AG08396 (cell line): ENCODE measurements around the gene EGR2.

Experiments used
- DNase-seq: peaks from one replicate; pipeline ENCODE4 v3.0.0; 2012; ENCODE audit warnings: low spot score, mixed read lengths

Gene EGR2

DNA sequence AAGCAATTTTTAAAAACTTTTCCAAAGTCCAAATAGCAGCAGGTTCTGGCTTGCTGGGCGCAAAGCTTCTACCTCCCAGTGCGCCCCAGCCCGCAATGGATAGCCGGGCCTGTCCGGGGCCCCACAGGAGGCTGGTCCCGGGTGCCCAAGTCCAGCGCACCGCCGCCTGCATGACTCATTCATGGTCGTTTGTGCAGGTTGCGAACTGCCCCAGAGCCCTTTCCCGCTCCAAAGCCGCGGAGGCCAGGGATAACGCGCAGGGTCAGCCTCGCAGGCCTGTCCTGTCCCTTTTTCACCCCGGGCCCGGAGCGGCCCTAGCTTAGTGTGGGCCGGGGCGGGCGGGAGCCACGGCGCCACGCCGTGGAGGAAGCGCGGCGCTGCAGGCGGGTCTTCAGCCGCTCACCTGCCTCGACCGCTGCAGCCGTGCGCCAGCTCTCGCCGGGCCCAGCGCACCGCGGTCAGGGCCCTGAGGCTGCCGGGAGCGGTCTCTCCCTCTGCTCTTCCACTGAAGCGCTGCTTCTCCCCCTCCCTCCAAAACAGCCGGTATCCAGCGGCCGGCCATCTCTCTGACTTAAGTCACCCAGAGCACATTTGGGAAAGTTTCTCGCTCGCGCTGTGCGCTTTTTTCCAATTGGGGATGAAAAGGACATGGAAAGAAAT is 1.7 kb upstream of the EGR2 start:
- peak; percentile 89 for DNase-seq

DNA sequence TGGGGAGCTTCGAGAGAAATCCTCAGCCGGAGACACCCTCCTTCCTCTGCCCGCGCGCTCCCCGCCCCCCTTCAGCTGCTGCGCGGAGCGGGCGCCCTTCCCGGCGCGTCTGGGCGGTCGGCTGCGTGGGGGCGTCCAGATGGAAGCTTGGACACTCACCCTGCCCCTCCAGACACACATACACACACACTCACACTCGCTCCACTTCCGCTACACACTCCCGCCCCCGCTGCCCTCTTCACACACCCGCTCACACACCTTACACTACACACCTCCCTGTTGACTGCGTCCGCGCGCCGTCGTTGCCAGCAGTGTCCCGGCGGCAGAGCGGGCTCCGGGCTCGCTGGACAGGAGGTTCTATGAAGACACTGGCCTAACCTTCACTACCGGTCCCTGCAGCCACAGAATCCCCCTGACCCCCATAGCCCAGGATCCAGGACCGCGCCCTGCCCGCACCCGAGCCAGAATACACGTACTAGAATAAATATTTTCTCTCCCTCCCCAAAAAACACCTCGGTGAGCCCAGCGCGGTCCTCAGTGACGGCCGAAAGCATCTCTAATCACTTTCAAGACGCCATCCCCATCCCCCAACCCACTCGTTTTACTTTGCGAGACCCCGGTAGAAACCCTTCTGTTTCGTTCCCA is 1.1 kb upstream of the EGR2 start:
- DNase-seq = peak; percentile 56

DNA sequence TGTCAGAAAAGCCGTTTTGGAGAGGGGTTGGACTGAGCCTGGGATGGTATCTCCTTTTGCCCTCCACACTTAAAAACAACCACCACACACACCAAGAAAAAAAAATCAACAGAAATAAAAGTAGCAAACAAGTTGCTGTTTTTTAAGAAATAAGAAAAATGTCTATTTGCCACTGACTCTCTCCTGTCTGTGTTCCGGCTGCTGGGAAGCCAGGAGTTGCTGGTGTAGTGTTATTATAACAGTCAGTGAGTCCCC is 163 bp downstream of the EGR2 start:
- no peak for DNase-seq

DNA sequence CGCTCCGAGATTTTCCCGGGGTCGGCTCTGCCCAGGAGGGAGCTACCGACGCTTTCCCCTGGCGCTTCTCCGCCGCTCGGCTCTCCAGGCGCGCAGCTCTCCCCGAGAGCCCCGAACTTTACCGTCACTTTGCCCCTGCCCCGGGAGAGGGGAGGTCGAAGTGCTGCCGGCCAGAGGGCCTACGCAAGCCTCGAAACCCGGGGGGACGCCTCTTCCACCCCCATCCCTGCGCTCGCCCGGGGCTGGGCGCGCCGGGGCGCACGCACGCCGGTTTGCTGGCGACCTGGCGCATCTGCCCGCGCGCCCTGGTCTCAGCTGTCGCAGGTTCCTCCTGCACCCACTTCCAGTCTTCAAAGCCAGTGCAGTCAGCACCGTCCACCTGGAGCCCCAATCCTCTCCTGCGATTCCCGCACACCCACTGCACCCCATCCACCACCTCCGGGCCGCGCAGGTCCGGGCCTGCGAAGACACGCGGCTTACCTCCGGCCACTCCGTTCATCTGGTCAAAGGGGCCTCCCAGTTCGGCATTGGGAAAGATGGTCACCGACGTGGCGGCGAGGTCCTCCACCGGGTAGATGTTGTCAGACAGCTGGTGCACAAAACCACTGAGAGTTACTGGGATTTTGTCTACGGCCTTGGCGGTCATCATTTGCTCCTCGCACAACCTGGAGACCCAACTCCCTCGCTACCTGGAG is 638 bp downstream of the EGR2 start:
- no peak for DNase-seq

DNA sequence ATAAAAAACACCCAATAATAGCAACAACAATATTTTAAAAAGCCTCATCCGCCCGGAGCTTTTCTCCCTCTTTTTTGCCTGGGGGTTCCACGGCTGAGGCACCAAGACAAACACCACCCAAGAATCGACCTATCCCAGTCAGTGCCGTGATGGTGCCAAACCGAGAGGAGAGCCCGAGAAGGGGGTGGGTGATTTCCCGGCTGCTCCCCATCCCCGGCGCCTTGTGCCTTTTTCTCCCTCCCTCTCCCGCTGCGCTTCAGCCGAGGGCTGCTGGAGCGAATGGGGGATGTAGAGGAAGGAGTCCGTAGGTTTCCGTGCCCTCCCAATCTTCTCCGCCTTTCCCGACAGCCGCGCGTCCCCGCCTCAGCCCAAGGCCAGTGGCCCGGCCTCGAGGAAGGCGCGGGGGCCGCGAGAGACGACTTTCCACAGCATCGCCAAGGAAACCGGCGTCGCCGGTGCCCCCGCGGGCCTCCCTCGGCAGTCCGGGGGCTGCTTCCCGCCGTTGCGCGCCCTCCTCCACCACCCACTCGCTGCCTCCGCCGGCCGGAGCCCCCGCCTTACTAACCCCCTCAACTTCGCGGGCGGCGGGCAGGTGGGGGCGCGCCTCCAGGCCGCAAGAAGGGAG is 1.3 kb downstream of the EGR2 start:
- DNase-seq = no peak

DNA sequence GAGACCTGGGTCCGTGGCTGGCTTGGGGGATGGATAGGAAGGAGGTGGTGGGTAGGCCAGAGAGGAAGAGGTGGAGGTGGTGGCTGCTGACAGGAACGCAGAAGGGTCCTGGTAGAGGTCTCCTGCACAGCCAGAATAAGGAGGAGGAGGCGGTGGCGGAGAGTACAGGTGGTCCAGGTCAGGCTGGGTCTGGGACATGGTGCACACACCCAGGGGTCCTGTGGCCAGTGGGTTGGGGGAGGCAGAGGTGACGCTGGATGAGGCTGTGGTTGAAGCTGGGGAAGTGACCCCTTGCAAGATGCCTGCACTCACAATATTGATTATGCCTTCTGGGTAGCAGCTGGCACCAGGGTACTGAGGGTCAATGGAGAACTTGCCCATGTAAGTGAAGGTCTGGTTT is 2.2 kb downstream of the EGR2 start:
- no peak for DNase-seq

DNA sequence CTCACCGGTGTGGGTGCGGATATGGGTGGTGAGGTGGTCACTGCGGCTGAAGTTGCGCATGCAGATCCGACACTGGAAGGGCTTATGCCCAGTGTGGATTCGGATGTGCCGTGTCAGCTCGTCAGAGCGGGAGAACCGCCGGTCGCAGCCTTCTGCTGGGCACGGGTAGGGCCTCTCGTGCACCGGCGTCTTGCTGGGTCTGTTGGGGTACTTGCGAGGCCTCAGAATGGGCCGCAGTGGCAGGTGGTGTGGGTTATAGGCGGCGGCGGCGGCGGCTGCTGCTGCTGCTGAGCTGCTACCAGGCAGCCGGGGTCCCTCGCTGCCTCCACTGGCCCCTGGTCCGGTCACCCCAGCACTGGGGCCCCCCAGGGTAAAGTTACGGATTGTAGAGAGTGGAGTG is 2.7 kb downstream of the EGR2 start:
- DNase-seq = no peak

DNA sequence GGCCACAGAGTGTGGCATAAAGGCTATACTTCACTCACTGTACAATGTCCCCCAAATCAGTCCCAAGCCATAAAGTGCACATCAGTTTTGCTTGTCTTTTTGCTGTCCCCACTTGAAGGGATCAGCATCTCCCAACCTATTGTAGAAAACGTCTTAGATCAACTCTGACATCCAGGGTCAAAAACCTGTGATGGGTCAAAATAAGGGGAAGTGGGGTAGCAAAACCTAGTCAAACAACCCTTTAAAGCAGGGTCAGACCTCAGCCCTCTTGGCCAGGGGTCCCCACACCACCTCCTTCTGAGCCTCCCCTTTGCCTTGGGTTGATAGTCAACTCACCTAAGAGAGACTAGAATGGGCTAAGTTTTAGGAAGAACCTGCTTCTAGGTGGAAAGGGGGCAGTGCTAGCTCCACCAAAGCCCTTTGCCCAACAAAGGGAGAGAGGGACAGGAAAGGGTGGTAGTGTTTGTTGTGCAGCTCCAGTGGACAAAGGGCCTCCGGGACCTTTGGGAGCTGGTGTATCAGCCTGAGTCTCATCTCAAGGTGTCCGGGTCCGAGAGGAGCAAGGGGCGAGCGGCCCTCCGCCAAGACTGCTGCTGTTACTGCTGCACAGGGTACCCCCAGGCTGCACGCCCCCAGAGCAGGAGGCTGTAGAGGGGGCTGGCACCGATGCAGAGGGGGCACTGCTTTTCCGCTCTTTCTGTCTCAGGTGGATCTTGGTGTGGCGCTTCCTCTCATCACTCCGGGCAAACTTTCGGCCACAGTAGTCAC is 3.3 kb downstream of the EGR2 start:
- no peak for DNase-seq

DNA sequence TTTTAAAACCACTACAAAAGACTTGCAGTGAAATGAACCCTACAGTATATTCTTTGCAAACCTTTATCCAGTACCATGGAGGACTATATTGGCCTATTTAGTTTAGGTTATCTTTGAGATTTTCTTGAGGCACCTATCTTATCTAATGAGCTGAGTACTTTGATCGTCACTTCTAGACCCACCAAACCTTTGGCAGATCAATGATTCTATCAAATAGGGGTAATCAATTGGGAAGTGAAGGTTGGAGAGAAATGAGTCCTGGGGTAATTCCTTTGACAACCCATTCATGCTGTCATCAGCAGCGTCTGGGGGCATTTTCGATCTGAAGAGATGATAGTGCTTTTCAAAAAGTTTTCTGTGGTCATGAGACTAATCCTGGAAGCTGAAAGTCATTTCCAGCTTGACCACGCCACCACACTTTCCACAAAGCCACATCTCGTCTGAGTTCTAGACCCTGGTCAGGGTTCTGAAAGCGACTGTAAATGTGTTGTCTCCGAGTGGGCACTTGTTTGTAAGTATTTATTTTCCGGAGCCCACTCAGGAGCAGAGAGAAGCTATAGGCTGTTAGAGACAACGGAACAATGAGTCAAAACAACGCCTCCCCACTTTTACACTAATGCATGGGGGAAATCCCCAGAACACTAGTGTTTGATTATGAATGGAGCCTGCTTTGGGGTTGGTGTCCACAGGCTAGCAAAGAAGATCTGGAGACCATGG is 4.8 kb downstream of the EGR2 start:
- DNase-seq = no peak

DNA sequence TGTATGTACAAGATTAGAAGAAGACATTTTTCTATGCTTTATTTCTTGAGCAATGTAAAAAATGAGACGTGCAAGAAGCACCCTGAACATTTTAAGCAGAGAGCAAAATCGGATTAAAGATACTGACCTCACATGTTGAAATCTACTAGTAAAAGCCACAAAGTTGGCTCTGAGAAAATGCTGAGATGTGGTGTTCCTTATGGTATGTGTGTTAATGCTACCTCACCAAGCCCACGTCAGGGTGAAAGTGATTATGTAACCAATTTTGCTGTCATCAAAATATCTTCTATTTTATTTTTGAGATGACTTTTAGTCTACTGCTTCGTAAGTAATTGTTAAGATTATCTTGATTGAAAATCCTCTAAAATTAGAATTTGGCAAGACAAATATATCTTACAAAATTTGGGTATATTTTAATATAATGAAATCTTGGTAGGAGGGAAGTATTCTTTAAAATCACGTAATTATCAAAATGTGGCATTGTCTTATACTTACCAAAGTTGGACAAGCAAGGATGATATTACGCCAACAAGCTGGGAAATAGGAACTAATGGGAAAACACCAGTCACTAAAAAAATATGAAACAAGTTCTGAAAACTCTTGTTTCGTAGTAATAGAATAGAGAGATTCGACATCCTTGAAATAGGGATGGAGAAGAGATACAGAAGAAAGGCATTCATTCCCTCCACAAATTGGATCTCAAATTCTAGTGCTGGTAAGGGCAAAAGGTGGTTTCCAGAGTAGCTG is 5.8 kb downstream of the EGR2 start:
- DNase-seq = no peak

DNA sequence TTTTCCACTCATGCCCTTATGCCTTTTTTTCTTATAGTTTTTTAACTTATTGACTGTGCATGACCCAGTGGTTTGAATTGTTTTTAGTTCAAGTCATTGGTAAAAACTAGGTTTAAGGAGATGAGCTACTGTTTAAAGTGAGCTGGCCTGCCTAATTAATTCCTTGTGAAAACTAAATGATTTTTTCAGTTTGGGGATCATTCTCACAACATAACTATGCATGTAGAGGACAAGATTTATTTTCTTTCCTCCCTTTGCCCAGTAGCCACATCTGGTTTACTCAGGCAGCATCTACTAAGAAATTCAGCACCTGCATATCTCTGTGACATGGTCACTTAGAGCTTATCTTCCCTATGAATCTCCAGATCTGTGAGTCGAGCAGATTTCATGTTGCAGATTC is 9.9 kb downstream of the EGR2 start:
- DNase-seq = no peak

DNA sequence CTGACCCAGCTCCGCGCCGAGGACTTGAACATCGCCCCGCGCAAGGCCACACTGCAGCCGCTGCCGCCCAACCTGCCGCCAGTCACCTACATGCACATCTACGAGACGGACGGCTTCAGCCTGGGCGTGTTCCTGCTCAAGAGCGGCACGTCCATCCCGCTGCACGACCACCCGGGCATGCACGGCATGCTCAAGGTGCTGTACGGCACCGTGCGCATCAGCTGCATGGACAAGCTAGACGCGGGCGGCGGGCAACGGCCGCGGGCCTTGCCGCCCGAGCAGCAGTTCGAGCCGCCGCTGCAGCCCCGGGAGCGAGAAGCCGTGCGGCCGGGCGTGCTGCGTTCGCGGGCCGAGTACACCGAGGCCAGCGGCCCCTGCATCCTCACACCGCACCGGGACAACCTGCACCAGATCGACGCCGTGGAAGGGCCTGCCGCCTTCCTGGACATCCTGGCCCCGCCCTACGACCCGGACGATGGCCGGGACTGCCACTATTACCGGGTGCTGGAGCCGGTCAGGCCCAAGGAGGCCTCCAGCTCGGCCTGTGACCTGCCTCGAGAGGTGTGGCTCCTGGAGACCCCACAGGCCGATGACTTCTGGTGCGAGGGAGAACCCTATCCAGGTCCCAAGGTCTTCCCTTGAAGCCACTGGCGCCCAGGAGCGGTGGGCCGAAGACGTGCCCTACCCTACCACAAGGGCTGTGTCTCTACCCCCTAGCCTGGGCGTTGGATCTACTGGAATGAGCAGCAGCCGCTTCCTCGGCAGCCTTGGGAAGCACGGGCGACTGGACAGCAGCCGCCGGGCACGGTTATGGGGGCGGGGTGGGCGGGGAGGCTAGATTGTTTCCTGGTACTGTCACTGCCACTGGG is 10.7 kb downstream of the EGR2 start:
- peak; percentile 79 for DNase-seq

DNA sequence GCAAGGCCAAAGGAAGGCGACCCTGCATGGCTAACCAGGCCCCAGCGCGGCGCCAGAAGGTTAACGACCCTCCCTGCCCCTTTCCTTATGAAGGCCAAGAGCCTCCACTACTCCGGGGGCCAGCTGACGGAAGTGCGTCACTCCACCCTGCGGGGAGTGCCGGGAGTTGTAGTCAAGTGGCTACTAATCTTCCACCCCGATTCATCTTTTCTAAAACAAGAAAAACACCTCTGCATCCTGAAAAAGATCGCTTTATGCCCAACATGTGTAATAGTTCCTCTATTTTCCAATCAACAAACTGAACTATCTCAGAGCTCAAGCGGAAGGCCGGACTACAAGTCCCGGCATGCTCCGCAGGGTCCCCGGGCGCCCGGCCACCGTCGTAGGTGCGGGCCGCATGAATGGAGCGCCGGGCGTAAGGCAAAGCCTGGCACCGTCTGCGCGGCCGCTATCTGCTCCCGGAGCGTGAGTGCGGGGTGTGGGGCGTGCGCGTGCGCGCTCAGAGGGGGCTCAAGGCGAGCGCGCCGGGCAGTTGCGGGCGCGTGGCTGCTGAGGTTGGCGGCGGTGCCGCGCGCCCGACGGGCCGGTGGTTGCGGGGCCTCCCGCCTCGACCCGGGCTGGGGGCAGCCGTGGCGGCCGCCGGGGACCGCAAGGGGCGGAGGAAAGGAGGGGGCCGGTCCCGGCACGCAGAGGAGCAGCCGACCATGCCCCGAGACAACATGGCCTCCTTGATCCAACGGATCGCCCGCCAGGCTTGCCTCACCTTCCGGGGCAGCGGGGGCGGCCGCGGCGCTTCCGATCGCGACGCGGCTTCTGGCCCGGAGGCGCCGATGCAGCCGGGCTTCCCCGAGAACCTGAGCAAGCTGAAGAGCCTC is 11.6 kb downstream of the EGR2 start, which contains the start of gene ADO:
Gene ADO (plus strand): TSS at position 365 of the 875 bp plus-strand sequence. CDS start 340 bp downstream, at position 705.
- peak; percentile 90 for DNase-seq

DNA sequence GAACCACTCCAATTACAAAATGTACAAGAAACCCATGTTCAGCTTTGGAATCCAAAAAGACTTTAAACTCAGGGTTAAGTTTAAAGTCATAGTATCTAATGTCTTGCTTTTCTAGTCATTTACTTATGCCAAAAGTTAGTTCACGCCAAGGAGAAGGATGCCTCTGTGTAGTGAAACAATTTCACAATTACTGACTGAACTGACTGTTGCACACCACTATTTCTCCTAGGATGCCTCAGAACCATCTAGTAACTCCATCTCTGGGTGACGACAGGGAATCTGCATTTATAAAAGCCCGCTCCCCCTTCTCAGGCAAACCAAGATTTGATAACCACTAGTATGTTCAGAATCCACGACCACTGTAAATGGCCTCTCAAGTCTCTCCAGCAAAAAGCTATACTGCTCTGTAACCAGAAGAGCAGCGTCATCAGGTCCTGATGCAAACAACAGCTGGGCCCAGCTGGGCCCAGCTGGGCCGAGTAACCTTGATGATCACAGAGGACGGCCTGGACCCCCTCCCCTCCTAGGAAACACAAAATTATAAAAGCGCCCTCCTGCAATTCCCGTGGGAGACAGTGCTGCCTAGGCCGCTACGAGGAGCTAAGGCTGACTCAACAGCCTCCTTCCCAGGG is 12.3 kb downstream of the EGR2 start:
- no peak for DNase-seq

DNA sequence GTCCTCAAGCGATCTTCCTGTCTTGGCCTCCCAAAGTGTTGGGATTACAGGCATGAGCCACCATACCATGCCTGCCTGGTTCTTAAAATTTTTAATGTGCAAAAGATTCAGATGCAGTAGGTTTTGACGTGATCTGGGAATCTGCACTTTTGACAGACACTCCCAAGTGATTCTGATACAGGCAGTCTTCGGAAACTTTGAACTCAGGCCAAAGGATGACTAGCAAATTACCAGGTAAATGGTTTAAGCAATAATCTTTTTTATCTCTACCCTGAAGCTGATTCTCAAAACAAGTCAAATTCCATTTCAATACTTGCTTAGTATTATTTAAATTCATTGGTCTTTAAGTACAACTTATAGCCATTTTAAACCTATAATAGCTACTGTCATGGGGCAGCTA is 14.3 kb downstream of the EGR2 start:
- DNase-seq = no peak

DNA sequence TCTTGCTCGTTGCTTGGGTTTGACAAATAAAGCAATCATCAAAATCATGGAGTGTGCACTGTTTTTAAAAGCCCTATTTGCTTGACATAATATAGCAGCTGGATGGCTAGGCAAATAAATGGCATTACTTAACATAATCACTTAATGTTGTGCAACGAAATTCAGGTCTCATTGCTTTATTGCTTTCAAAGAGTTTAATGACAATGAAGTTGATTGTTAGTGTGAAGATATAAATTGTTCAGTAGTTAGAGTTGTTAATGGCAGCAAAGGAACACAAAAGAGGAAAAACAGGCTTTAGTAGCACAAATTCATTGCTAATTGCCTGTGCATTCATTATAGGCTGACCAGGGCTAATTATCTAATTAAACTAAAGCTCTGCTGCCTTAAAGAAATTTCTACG is 19.3 kb downstream of the EGR2 start:
- DNase-seq = no peak

DNA sequence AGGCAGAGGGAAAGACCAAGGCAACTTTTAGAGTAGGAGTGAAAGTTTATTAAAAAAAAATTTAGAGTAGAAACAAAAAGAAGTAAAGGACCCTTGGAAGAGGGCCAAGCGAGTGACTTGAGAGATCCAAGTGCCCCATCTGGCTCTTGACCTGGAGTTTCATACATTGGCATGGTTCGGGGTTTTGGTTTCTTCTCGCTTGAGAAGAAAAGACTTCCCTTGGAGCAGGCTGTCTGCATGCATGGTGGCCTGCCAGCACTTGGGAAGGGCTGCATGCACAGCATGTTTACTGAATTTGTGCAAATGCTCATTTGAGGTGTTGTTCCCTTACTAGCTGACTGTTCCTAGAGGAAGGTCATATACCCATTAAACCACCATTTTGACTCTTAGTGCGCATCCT is 20.4 kb downstream of the EGR2 start:
- DNase-seq = no peak

DNA sequence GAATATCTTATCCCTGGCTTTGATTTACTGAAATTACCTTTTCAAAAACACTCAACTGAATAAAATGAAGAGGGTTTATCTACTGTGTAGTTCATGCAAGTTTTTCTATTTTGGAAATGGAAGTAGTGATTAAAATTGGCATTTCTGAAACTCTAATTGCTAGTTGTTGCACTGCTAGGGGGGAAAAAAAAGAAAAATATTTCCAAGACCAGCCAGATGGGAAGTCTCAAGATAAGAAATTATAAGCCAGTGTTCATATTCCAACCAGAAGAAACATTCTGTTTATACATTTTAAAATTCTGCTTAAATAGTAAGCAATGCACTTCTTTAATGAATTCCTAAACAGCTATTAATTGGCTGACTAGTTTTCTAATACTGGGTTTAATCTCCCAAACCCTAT is 21.1 kb downstream of the EGR2 start:
- DNase-seq = no peak

DNA sequence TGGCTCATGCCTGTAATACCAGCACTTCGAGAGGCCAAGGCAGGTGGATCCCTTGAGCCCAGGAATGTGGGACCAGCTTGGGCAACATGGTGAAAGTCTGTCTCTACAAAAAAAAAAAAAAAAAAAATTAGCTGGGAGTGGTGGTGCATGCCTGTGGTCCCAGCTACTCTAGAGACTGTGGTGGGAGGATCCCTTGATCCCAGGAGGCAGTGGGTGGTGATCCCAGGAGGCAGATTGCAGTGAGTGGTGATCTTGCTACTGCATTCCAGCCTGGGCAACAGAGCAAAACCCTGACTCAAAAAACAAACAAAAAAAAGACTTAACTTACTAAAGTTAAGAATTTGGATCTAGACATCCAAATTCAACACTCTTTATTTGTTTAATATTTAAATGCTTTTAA is 21.9 kb downstream of the EGR2 start:
- no peak for DNase-seq
